PC-9 (cell line): ENCODE measurements around the gene CPNE1. TPM values are rescaled to one million over a fixed set of nuclear protein-coding genes. Genes with fewer than 3 reads are reported as not detected.

Source experiments
- BruUV-seq: library from RNA; stranded (reverse); fragments of 400-500 nt; replicated peaks from 2 replicates; lab custom pipeline; 2021; lab: Mats Ljungman, UMichigan
- CTCF ChIA-PET: fragments of 300-600 bp; sonication (Branson Sonifier 250); formaldehyde crosslinking; loops from one replicate; lab custom pipeline; 2022; ENCODE audit warnings: antibody characterized with exemption; lab: Charles Lee
- POLR2A ChIA-PET: fragments of 300-600 bp; sonication (Branson Sonifier 250); formaldehyde crosslinking; loops from one replicate; lab custom pipeline; 2022; ENCODE audit warnings: antibody characterized with exemption; ENCODE audit not compliant: unreplicated experiment; lab: Charles Lee
- DNase-seq, 2 experiments: peaks; one replicate each; pipeline versions ENCODE4 v3.0.0 to v3.0.0-alpha.2; 2015 to 2022; ENCODE audit warnings: mixed read lengths in 1 of 2
- H2AFZ ChIP-seq: fragments of 200-600 bp; sonication (generic); 2 replicates; pipeline ENCODE4 v1.8.1; 2017; ENCODE audit warnings: antibody characterized with exemption
- H3F3A ChIP-seq: fragments of 200-600 bp; sonication (generic); 2 replicates; pipeline ENCODE4 v1.8.1; 2017; ENCODE audit warnings: antibody characterized with exemption, mild to moderate bottlenecking, low read depth; ENCODE audit not compliant: insufficient read depth
- H3K27ac ChIP-seq: fragments of 200-600 bp; sonication (generic); 2 replicates; pipeline ENCODE4 v1.6.1; 2016; ENCODE audit warnings: mixed run types
- H3K27me3 ChIP-seq: fragments of 200-600 bp; sonication (generic); 2 replicates; pipeline ENCODE4 v1.6.1; 2016; ENCODE audit warnings: low read depth, mixed run types; ENCODE audit not compliant: insufficient read depth
- H3K36me3 ChIP-seq: fragments of 200-600 bp; sonication (generic); 2 replicates; pipeline ENCODE4 v1.6.1; 2016; ENCODE audit warnings: low read depth, mixed run types
- H3K4me1 ChIP-seq: fragments of 200-600 bp; sonication (generic); replicated peaks from 2 replicates; pipeline ENCODE4 v1.6.1; 2016; ENCODE audit warnings: mixed run types; ENCODE audit not compliant: insufficient read depth
- H3K4me2 ChIP-seq: fragments of 200-600 bp; sonication (generic); 2 replicates; pipeline ENCODE4 v1.6.1; 2017; ENCODE audit warnings: mixed run types
- H3K4me3 ChIP-seq: fragments of 200-600 bp; sonication (generic); 2 replicates; pipeline ENCODE4 v1.6.1; 2016; ENCODE audit warnings: mixed run types
- H3K79me2 ChIP-seq: fragments of 200-600 bp; sonication (generic); 2 replicates; pipeline ENCODE4 v1.6.1; 2017; ENCODE audit warnings: low read depth, mixed run types
- H3K9me2 ChIP-seq: fragments of 200-600 bp; sonication (generic); 2 replicates; pipeline ENCODE4 v1.8.1; 2017; ENCODE audit warnings: mild to moderate bottlenecking; ENCODE audit not compliant: insufficient read depth
- H3K9me3 ChIP-seq: fragments of 200-600 bp; sonication (generic); 2 replicates; pipeline ENCODE4 v1.8.1; 2016; ENCODE audit warnings: low read depth; ENCODE audit not compliant: insufficient read depth
- H4K20me1 ChIP-seq: fragments of 200-600 bp; sonication (generic); 2 replicates; pipeline ENCODE4 v1.8.1; 2017; ENCODE audit not compliant: insufficient read depth
- EZH2 ChIP-seq: fragments of 200-600 bp; sonication (generic); IDR thresholded peaks from 2 replicates; pipeline ENCODE4 v1.8.0; 2017; ENCODE audit warnings: antibody characterized with exemption, low read depth
- intact Hi-C: fragments of 100-400 bp; cut with micrococcal nuclease; formaldehyde crosslinking; loops from one replicate; pipeline ENCODE4 v1.10.0; 2022; ENCODE audit not compliant: unreplicated experiment
- total RNA-seq: library from RNA; stranded (reverse); gene quantifications from 2 replicates; pipeline ENCODE4 v1.2.3, GENCODE V29; 2021
- TF ChIP-seq, protein P1 (sequence below): fragments of 200-600 bp; sonication (generic); conservative IDR thresholded peaks from 2 replicates; pipeline ENCODE4 v1.6.1; 2017; ENCODE audit warnings: mixed run types, antibody characterized with exemption, mild to moderate bottlenecking, moderate library complexity

The CPNE1 gene
- total RNA-seq, 1 experiment from 2014 or later, result 271 TPM

DNA sequence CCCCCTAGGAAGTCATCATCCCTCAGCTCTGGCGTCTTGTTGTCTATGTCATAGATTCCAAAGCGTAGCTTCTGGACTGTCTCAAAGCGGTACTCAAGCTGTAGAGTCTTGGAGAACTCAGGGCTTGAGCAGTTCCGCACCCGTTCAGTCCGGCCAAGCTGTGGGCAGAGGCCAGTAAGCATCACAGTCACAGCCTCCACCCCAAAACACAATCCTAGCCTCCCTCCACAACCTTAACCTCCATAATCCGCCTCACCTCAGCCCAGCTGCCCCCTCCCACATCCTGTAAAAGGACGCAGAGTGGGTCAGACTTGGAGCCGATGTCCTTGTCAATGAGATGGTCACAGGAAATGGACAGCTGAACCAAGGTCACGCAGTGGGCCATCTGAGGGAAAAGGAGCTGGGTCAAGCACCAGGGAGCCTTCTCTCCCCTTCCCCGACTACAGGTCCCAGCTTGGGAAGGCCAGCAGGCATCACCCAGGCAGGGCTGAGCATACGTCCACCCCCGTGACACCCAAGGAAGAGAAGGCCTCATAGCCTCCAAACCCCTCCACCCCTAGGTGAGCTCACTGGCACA is 32.1 kb downstream of the CPNE1 start:
- H3K27ac ChIP-seq, result no peak overlapping the region
- intact Hi-C loops, result no loop called here
- ChIA-PET POLR2A (no interaction called here), CTCF (interaction anchor here (0.6 kb wide), 1 partner anchor 166 kb away, joined by 3 read pairs; no protein-coding TSS in a partner anchor)
- peaks cover 11% of the 10 kb centered on the region for H3F3A ChIP-seq
- no peaks in the 10 kb centered on the region for H3K27me3 ChIP-seq
- H3K9me3 ChIP-seq, result no peaks in the 10 kb centered on the region
- H4K20me1 ChIP-seq, result peaks cover 9% of the 10 kb centered on the region; the same call in 1 of the 2 replicates
- H2AFZ ChIP-seq, result no peak overlapping the region
- no peak overlapping the region for H3K4me3 ChIP-seq
- no TSS peak for BruUV-seq
- H3K79me2 ChIP-seq, result peaks cover 27% of the 10 kb centered on the region
- no peaks in the 10 kb centered on the region for H3K9me2 ChIP-seq
- no peak for DNase-seq
- H3K36me3 ChIP-seq, result 0 out of 2 replicates have a peak, but pooled peaks cover 4% of the 10 kb centered on the region
- no peak for TF ChIP-seq EZH2
- TF ChIP-seq, protein P1, sequence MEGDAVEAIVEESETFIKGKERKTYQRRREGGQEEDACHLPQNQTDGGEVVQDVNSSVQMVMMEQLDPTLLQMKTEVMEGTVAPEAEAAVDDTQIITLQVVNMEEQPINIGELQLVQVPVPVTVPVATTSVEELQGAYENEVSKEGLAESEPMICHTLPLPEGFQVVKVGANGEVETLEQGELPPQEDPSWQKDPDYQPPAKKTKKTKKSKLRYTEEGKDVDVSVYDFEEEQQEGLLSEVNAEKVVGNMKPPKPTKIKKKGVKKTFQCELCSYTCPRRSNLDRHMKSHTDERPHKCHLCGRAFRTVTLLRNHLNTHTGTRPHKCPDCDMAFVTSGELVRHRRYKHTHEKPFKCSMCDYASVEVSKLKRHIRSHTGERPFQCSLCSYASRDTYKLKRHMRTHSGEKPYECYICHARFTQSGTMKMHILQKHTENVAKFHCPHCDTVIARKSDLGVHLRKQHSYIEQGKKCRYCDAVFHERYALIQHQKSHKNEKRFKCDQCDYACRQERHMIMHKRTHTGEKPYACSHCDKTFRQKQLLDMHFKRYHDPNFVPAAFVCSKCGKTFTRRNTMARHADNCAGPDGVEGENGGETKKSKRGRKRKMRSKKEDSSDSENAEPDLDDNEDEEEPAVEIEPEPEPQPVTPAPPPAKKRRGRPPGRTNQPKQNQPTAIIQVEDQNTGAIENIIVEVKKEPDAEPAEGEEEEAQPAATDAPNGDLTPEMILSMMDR, result no peak
- no peak overlapping the region for H3K4me2 ChIP-seq
- no peaks in the 10 kb centered on the region for H3K4me1 ChIP-seq

DNA sequence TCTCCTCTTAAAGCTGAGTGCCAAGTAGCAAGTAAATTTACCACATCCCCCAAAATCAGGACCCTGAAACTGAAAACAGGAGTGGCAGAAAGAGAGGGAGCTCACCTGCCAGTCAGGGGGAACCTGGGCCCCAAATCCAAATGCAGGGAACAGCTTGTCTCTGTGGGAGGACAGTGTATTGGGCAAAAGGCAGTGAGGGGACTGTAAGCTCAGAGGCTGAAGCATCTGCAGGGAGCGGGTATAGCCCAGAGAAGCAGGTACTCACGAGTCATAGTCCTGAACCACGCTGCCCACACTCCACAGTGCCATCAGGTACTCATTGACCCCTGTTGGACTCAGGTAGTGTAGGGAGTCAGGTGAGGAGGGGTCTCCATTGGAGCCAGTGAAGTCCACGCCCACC is 34.1 kb downstream of the CPNE1 start:
- Histone ChIP-seq H3K36me3 (peaks cover 14% of the 10 kb centered on the region; the same call in 1 of the 2 replicates), H3K79me2 (peaks cover 8% of the 10 kb centered on the region; the same call in 1 of the 2 replicates), H3K27me3 (no peaks in the 10 kb centered on the region), H3F3A (peaks cover 10% of the 10 kb centered on the region), H3K4me3 (no peak overlapping the region), H3K9me3 (no peaks in the 10 kb centered on the region), H3K27ac (no peak overlapping the region), H3K4me2 (no peak overlapping the region), H3K9me2 (no peaks in the 10 kb centered on the region), H2AFZ (no peak overlapping the region), H4K20me1 (peaks cover 9% of the 10 kb centered on the region; the same call in 1 of the 2 replicates), H3K4me1 (no peaks in the 10 kb centered on the region)
- DNase-seq, result no peak
- TF ChIP-seq, protein P1, result no peak
- TF ChIP-seq EZH2, result no peak
- intact Hi-C loops, result no loop called here
- CTCF ChIA-PET, result no interaction called here
- BruUV-seq, result no TSS peak
- POLR2A ChIA-PET, result interaction anchor here (0.7 kb wide), 1 partner anchor 36 kb away, joined by 5 read pairs; no protein-coding TSS in a partner anchor

DNA sequence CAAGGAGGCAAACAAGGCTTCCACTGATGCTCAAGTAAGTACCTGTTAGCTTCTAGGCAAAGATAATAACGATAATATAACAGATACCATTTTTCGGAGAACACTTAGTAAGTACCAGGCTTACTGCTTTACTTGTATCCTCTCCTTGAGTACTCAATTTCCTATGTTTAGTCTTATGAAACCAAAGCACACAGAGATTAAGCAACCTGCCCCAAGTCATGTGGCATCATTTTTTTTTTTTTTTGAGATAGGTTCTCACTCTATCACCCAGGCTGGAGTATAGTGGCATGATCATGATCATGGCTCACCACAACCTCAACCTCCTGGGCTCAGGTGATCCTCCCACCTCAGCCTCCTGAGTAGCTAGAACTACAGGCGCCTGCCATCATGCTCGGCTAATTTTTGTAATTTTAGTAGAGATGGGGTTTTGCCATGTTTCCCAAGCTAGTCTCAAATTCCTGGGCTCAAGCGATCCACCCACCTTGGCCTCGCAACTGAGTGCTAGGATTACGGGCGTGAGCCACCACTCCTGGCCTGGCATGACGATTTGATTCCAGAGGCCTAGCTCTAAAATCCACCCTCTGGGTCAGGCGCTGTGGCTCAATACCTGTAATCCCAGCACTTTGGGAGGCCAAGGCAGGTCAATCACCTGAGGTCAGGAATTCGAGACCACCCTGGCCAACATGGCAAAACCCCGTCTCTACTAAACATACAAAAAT is 35.1 kb downstream of the CPNE1 start:
- peaks cover 18% of the 10 kb centered on the region; the same call in 1 of the 2 replicates for H3K36me3 ChIP-seq
- no peak for DNase-seq
- TF ChIP-seq, protein P1, result no peak
- no peak for TF ChIP-seq EZH2

More for the DNA sequence above, 35.1 kb downstream of the CPNE1 start:
- H3K4me1 ChIP-seq, result no peaks in the 10 kb centered on the region
- no peak overlapping the region for H3K4me2 ChIP-seq
- ChIA-PET POLR2A (interaction anchor here (0.5 kb wide), 1 partner anchor 13 kb away, joined by 16 read pairs; no protein-coding TSS in a partner anchor), CTCF (no interaction called here)
- H4K20me1 ChIP-seq, result peaks cover 9% of the 10 kb centered on the region; the same call in 1 of the 2 replicates
- no peak overlapping the region for H2AFZ ChIP-seq
- H3K9me3 ChIP-seq, result no peaks in the 10 kb centered on the region
- H3K9me2 ChIP-seq, result no peaks in the 10 kb centered on the region
- no peaks in the 10 kb centered on the region for H3K79me2 ChIP-seq
- BruUV-seq, result no TSS peak
- intact Hi-C loops, result no loop called here
- H3K4me3 ChIP-seq, result no peak overlapping the region
- H3F3A ChIP-seq, result peaks cover 21% of the 10 kb centered on the region
- H3K27me3 ChIP-seq, result no peaks in the 10 kb centered on the region
- no peak overlapping the region for H3K27ac ChIP-seq
